SHP77 treated with DMSO at 0.1 percent for 48 hours (cell line): Measurements from ENCODE around the gene LST1.

Experiments used
- DNase-seq: peaks from one replicate; lab custom pipeline; 2025; lab: John Stamatoyannopoulos, UW

Gene LST1

GRCh38 chr6:31620586-31621319 is 34.7 kb downstream of the LST1 start, which contains the start of gene PRRC2A:
TSS of gene PRRC2A (plus strand) at chr6:31620715. CDS start at chr6:31622790, 2,075 bp downstream.
- peak; percentile 48 for DNase-seq

- no peak for DNase-seq
Measured at GRCh38 chr6:31621320-31621939, 35.4 kb downstream of the LST1 start.

DNA sequence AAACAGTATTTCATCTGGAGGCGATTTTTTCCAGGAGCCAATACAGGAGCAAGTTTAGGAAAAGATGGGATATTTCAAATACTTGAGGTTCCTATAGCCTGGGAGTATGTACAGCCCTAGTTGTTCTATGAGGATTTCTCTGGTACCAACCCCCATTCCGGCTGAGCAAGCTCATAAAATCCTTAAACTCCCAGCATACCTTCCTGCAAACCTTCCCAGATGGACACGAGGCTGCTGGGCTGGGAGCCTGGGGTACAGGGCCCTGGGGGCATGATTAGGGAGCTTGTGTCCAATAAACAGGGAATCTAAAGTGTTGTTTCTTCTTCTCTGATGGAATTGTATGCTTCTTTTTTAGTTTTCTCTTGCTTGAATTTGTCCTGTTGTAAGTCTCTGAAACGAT is 35.9 kb downstream of the LST1 start:
- DNase-seq: no peak

DNA sequence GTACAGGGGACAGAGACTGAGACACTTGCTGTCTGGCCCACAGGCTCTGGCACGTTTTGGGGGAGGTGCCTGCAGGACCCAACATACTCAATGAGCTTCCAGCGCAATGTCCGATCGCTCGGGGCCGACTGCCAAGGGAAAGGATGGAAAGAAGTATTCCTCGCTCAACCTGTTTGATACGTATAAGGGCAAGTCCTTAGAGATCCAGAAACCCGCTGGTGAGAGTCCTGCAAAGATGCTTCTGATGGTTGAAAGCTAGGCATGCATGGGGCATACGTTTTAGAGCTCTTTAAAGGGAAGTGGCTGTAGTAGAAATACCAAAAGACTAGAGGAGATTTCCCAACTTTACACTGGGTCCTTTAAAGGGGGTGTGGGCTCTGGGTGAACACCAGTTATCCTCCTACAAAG is 36.6 kb downstream of the LST1 start:
- DNase-seq: no peak

DNA sequence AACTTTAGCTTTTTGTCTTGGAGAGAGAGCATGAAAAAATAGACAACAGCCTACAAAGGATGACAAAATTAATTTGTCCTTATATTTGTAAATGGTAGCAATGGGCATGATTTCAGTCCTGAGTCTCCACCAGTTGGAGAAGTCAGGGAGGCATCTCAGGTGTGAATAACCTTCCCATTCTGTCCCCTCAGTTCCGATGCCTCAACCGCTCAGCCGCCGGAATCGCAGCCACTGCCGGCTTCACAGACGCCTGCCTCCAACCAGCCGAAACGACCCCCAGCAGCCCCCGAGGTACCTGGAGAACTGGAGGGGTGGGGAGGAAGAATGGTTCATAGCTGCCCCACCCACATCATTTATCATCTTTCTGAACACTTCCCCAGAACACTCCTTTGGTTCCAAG is 38.0 kb downstream of the LST1 start:
- no peak for DNase-seq

DNA sequence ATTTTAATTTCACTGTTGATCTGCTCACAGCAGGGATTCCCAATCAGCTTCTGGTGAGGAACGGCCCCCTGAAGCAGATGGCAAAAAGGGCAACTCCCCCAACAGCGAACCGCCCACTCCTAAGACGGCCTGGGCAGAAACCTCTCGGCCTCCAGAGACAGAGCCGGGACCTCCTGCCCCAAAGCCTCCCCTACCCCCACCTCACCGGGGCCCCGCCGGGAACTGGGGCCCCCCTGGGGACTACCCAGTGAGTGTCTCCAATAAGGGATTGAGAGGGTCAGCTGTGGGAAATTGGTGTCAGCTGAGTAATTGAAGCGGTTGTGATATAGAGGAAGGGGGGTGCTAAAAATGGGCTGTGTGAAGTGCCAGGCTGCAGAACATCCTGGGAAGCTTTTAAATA is 40.9 kb downstream of the LST1 start:
- DNase-seq: no peak

DNA sequence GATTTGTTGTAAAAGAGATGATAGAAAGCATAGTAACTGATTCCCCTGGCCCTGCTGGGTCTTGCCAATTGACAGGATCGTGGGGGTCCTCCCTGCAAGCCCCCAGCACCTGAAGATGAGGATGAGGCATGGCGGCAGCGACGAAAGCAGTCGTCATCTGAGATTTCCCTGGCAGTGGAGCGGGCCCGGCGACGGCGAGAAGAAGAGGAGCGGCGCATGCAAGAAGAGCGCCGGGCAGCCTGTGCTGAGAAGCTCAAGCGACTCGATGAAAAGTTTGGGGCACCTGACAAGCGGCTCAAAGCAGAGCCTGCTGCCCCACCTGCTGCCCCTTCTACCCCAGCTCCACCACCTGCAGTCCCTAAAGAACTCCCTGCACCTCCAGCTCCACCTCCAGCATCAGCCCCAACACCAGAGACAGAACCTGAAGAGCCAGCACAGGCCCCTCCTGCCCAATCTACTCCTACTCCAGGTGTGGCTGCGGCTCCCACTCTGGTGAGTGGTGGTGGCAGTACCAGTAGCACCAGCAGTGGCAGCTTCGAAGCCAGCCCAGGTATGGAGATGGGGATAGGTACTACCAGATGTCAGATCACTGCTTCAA is 41.7 kb downstream of the LST1 start:
- no peak for DNase-seq

GRCh38 chr6:31629014-31629413 is 42.9 kb downstream of the LST1 start:
- DNase-seq: no peak

- no peak for DNase-seq
Measured at GRCh38 chr6:31630177-31630934, 44.3 kb downstream of the LST1 start.

GRCh38 chr6:31631209-31631608 is 45.1 kb downstream of the LST1 start:
- DNase-seq: no peak

GRCh38 chr6:31631681-31632278 is 45.7 kb downstream of the LST1 start:
- no peak for DNase-seq

DNA sequence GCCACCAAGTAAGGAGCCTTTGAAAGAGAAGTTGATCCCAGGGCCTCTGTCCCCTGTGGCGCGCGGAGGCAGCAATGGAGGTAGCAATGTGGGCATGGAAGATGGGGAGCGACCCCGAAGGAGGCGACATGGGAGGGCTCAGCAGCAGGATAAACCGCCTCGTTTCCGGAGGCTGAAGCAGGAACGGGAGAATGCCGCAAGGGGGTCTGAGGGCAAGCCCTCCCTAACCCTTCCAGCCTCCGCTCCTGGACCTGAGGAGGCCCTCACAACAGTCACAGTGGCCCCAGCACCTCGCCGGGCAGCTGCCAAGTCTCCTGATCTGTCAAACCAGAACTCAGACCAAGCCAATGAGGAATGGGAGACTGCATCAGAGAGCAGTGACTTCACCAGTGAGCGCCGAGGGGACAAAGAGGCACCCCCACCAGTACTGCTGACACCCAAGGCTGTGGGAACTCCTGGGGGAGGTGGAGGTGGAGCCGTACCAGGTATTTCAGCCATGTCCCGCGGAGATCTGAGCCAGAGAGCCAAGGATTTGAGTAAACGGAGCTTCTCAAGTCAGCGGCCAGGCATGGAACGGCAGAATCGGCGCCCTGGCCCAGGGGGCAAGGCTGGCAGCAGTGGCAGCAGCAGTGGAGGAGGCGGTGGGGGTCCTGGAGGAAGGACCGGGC is 46.3 kb downstream of the LST1 start:
- no peak for DNase-seq

DNA sequence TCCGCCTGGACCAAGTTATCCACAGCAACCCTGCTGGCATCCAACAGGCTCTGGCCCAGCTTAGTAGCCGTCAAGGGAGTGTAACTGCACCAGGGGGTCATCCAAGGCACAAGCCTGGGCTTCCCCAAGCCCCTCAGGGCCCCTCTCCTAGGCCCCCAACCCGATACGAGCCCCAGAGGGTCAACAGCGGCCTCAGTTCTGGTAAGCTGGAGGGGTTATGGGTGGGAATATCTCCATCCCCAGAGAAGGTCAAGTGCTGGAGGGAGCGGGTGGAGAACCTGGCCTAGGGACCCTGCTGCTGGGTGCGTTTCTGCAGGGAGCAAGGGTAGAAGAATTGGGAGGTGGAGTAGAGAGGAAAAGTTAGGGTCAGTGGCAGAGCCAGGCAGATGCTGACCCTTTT is 47.4 kb downstream of the LST1 start:
- no peak for DNase-seq

DNA sequence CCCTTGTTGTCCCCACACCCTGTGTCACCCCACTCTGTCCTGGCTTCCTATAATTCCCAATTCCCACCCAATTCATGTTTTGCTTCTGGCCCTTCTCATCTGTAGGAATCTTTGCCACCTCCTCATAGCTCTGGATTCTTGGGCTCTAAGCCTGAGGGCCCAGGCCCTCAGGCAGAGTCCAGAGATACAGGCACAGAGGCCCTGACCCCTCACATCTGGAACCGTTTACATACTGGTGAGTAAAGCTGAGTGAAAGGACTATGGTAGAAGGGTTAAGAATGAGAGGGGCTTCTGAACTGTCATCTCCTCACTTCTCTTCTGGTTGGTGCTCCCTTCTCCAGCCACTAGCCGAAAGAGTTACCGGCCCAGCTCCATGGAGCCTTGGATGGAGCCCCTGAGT is 48.1 kb downstream of the LST1 start:
- no peak for DNase-seq

GRCh38 chr6:31634969-31635575 is 49.0 kb downstream of the LST1 start:
- no peak for DNase-seq

- no peak for DNase-seq
Measured at GRCh38 chr6:31636698-31637596, 50.9 kb downstream of the LST1 start.
